HEK293 (cell line): ENCODE measurements around the gene SPON1.

Experiments used
- CTCF ChIA-PET: fragments of 350-600 bp; formaldehyde crosslinking; extraction: SDS; loops from one replicate; lab custom pipeline; 2021; ENCODE audit warnings: antibody characterized with exemption; lab: Yijun Ruan, JAX
- POLR2A ChIA-PET: fragments of 300-600 bp; formaldehyde crosslinking; extraction: SDS; loops from one replicate; lab custom pipeline; 2020; ENCODE audit warnings: antibody characterized with exemption, inconsistent platforms; lab: Yijun Ruan, JAX
- H3K27ac ChIP-seq: fragments of 200-500 bp; sonication (Bioruptor generic); 2 replicates; pipeline ENCODE4 v1.5.1; 2014; ENCODE audit warnings: low read depth, low read length, control low read depth, inconsistent platforms; ENCODE audit errors: extremely low read depth
- H3K36me3 ChIP-seq, 2 experiments: fragments of 200-500 bp in 1 of 2; sonication (Bioruptor generic) in 1 of 2; 1 replicate in 1 of 2; 2 replicates in 1 of 2; pipeline ENCODE4 v1.5.1; 2014 to 2017; ENCODE audit warnings: inconsistent platforms in 2 of 2, low read length in 2 of 2; ENCODE audit not compliant: control insufficient read depth in 2 of 2, insufficient read depth in 1 of 2
- H3K4me1 ChIP-seq: fragments of 200-500 bp; sonication (Bioruptor generic); 2 replicates; pipeline ENCODE4 v1.5.1; 2014; ENCODE audit warnings: mild to moderate bottlenecking, low read length, inconsistent platforms; ENCODE audit not compliant: control insufficient read depth, insufficient read depth
- H3K4me3 ChIP-seq: 2 replicates; pipeline ENCODE4 v1.5.1; 2011; ENCODE audit warnings: low read depth, mild to moderate bottlenecking, control low read depth, low read length, moderate library complexity
- H3K9me3 ChIP-seq: fragments of 200-500 bp; sonication (Bioruptor generic); 2 replicates; pipeline ENCODE4 v1.5.1; 2014; ENCODE audit warnings: low read depth, low read length, inconsistent platforms; ENCODE audit not compliant: control insufficient read depth, insufficient read depth
- CTCF ChIP-seq: fragments of 450-650 bp; formaldehyde crosslinking; IDR thresholded peaks from 2 replicates; pipeline ENCODE4 v1.5.1; 2016; ENCODE audit warnings: missing biosample characterization, missing genetic modification characterization
- GFI1B ChIP-seq: fragments of 450-650 bp; formaldehyde crosslinking; IDR thresholded peaks from 2 replicates; pipeline ENCODE4 v1.5.1; 2016; ENCODE audit warnings: missing biosample characterization, missing genetic modification characterization
- KLF16 ChIP-seq: fragments of 450-650 bp; formaldehyde crosslinking; IDR thresholded peaks from 2 replicates; pipeline ENCODE4 v1.5.1; 2017; ENCODE audit warnings: missing biosample characterization, missing genetic modification characterization
- KLF7 ChIP-seq: fragments of 450-650 bp; formaldehyde crosslinking; IDR thresholded peaks from 2 replicates; pipeline ENCODE4 v1.5.1; 2016; ENCODE audit warnings: missing biosample characterization, missing genetic modification characterization, borderline replicate concordance
- MYNN ChIP-seq: fragments of 450-650 bp; formaldehyde crosslinking; IDR thresholded peaks from 2 replicates; pipeline ENCODE4 v1.5.1; 2016; ENCODE audit warnings: missing biosample characterization, missing genetic modification characterization, borderline replicate concordance
- REPIN1 ChIP-seq: fragments of 450-650 bp; formaldehyde crosslinking; IDR thresholded peaks from 2 replicates; pipeline ENCODE4 v1.5.1; 2017; ENCODE audit warnings: missing biosample characterization, missing genetic modification characterization, low read depth
- SP3 ChIP-seq: fragments of 450-650 bp; formaldehyde crosslinking; IDR thresholded peaks from 2 replicates; pipeline ENCODE4 v1.5.1; 2016; ENCODE audit warnings: missing biosample characterization, missing genetic modification characterization
- SP7 ChIP-seq: fragments of 450-650 bp; formaldehyde crosslinking; IDR thresholded peaks from 2 replicates; pipeline ENCODE4 v1.5.1; 2016; ENCODE audit warnings: missing biosample characterization, missing genetic modification characterization
- ZBTB1 ChIP-seq: fragments of 450-650 bp; formaldehyde crosslinking; IDR thresholded peaks from 2 replicates; pipeline ENCODE4 v1.5.1; 2016; ENCODE audit warnings: missing biosample characterization, missing genetic modification characterization
- ZBTB8A ChIP-seq: fragments of 450-650 bp; formaldehyde crosslinking; IDR thresholded peaks from 2 replicates; pipeline ENCODE4 v1.5.1; 2016; ENCODE audit warnings: missing biosample characterization, missing genetic modification characterization
- ZNF146 ChIP-seq: fragments of 450-650 bp; formaldehyde crosslinking; IDR thresholded peaks from 2 replicates; pipeline ENCODE4 v1.5.1; 2016; ENCODE audit warnings: missing biosample characterization, missing genetic modification characterization
- ZNF174 ChIP-seq: fragments of 450-650 bp; formaldehyde crosslinking; IDR thresholded peaks from 2 replicates; pipeline ENCODE4 v1.5.0; 2017; ENCODE audit warnings: missing biosample characterization, mild to moderate bottlenecking, missing genetic modification characterization
- ZNF214 ChIP-seq: fragments of 450-650 bp; formaldehyde crosslinking; IDR thresholded peaks from 2 replicates; pipeline ENCODE4 v1.5.1; 2017; ENCODE audit warnings: missing biosample characterization, mild to moderate bottlenecking, missing genetic modification characterization, borderline replicate concordance
- ZNF280C ChIP-seq: fragments of 450-650 bp; formaldehyde crosslinking; IDR thresholded peaks from 2 replicates; pipeline ENCODE4 v1.5.1; 2016; ENCODE audit warnings: missing biosample characterization, missing genetic modification characterization
- ZNF292 ChIP-seq: fragments of 450-650 bp; formaldehyde crosslinking; IDR thresholded peaks from 2 replicates; pipeline ENCODE4 v1.5.1; 2016; ENCODE audit warnings: low read depth, missing biosample characterization, missing genetic modification characterization, borderline replicate concordance
- ZNF341 ChIP-seq: fragments of 450-650 bp; formaldehyde crosslinking; IDR thresholded peaks from 2 replicates; pipeline ENCODE4; 2016; ENCODE audit warnings: low read depth, missing biosample characterization, missing genetic modification characterization
- ZNF354C ChIP-seq: fragments of 450-650 bp; formaldehyde crosslinking; IDR thresholded peaks from 2 replicates; pipeline ENCODE4 v1.5.1; 2016; ENCODE audit warnings: missing biosample characterization, missing genetic modification characterization, low read depth, borderline replicate concordance
- ZNF394 ChIP-seq: fragments of 450-650 bp; formaldehyde crosslinking; IDR thresholded peaks from 2 replicates; pipeline ENCODE4 v1.5.1; 2016; ENCODE audit warnings: missing biosample characterization, missing genetic modification characterization, mild to moderate bottlenecking, moderate library complexity, borderline replicate concordance
- ZNF404 ChIP-seq: fragments of 450-650 bp; formaldehyde crosslinking; IDR thresholded peaks from 2 replicates; pipeline ENCODE4 v1.5.1; 2017; ENCODE audit warnings: missing biosample characterization, missing genetic modification characterization
- ZNF433 ChIP-seq: fragments of 450-650 bp; formaldehyde crosslinking; IDR thresholded peaks from 2 replicates; pipeline ENCODE4 v1.5.1; 2016; ENCODE audit warnings: missing biosample characterization, missing genetic modification characterization, low read depth
- ZNF529 ChIP-seq: fragments of 450-650 bp; formaldehyde crosslinking; IDR thresholded peaks from 2 replicates; pipeline ENCODE4 v1.5.1; 2017; ENCODE audit warnings: missing genetic modification characterization, missing biosample characterization; ENCODE audit not compliant: insufficient replicate concordance
- ZNF670 ChIP-seq: fragments of 450-650 bp; formaldehyde crosslinking; IDR thresholded peaks from 2 replicates; pipeline ENCODE4 v1.5.1; 2016; ENCODE audit warnings: missing biosample characterization, missing genetic modification characterization, low read depth
- ZNF692 ChIP-seq: fragments of 450-650 bp; formaldehyde crosslinking; IDR thresholded peaks from 2 replicates; pipeline ENCODE4 v1.5.1; 2016; ENCODE audit warnings: missing biosample characterization, missing genetic modification characterization
- ZNF777 ChIP-seq: fragments of 450-650 bp; formaldehyde crosslinking; IDR thresholded peaks from 2 replicates; pipeline ENCODE4 v1.5.1; 2017; ENCODE audit warnings: missing biosample characterization, missing genetic modification characterization, borderline replicate concordance

Gene SPON1

GRCh38 chr11:14065141-14065540 is 102.6 kb downstream of the SPON1 start:
- no peak overlapping the region for H3K27ac ChIP-seq
- H3K4me3 ChIP-seq = no peak overlapping the region
- H3K36me3 ChIP-seq = no peaks in the 10 kb centered on the region
- TF ChIP-seq ZBTB8A (tag by site-specific recombination) (no peak), ZNF292 (tag by site-specific recombination) (no peak)
- no peaks in the 10 kb centered on the region for H3K9me3 ChIP-seq
- CTCF ChIA-PET = no interaction called here
- H3K4me1 ChIP-seq = no peaks in the 10 kb centered on the region
- POLR2A ChIA-PET = no interaction called here

GRCh38 chr11:14065681-14066080 is 103.2 kb downstream of the SPON1 start:
- Histone ChIP-seq H3K27ac (no peak overlapping the region), H3K9me3 (no peaks in the 10 kb centered on the region)

GRCh38 chr11:14067686-14068085 is 105.2 kb downstream of the SPON1 start:
- Histone ChIP-seq H3K4me3 (no peak overlapping the region), H3K4me1 (no peaks in the 10 kb centered on the region), H3K27ac (no peak overlapping the region), H3K36me3 (no peaks in the 10 kb centered on the region), H3K9me3 (no peaks in the 10 kb centered on the region)
- no peak for TF ChIP-seq SP3 (tag by site-specific recombination)
- no peak for TF ChIP-seq ZNF174
- TF ChIP-seq ZNF670 = no peak
- no peak for TF ChIP-seq KLF16
- no peak for TF ChIP-seq ZNF394
- no peak for TF ChIP-seq SP7 (tag by site-specific recombination)
- TF ChIP-seq KLF7 (tag by site-specific recombination) = no peak
- TF ChIP-seq ZNF529 (tag by site-specific recombination) = no peak
- TF ChIP-seq ZNF777 (tag by site-specific recombination) = no peak
- no peak for TF ChIP-seq ZNF404 (tag by site-specific recombination)
- CTCF ChIA-PET = no interaction called here
- POLR2A ChIA-PET = no interaction called here

More at GRCh38 chr11:14065681-14066080, 103.2 kb downstream of the SPON1 start:
- TF ChIP-seq REPIN1 (tag by site-specific recombination) = no peak
- TF ChIP-seq CTCF (tag by site-specific recombination) = no peak
- no peak for TF ChIP-seq ZNF341 (tag by site-specific recombination)
- TF ChIP-seq MYNN (tag by site-specific recombination) = no peak
- no peak for TF ChIP-seq ZBTB1 (tag by site-specific recombination)
- no peak for TF ChIP-seq ZNF354C
- TF ChIP-seq ZNF433 (tag by site-specific recombination) = no peak
- no peak for TF ChIP-seq GFI1B (tag by site-specific recombination)
- TF ChIP-seq ZNF280C (tag by site-specific recombination) = no peak
- no peak for TF ChIP-seq ZNF146 (tag by site-specific recombination)
- TF ChIP-seq ZNF214 (tag by site-specific recombination) = no peak
- no peak for TF ChIP-seq ZNF692 (tag by site-specific recombination)
- CTCF ChIA-PET = no interaction called here
- no peak overlapping the region for H3K4me3 ChIP-seq
- no peaks in the 10 kb centered on the region for H3K4me1 ChIP-seq
- POLR2A ChIA-PET = no interaction called here
- no peaks in the 10 kb centered on the region for H3K36me3 ChIP-seq
